C4-2B (cell line): ENCODE results near the gene MRPL45.

Experiments
- H3K27ac ChIP-seq: fragments of 450-650 bp; 2 replicates; pipeline ENCODE4 v1.5.1; 2017
- ZFX ChIP-seq: fragments of 450-650 bp; IDR thresholded peaks from 2 replicates; pipeline ENCODE4 v1.6.1; 2017
- TF ChIP-seq, protein P1 (sequence below): fragments of 450-650 bp; conservative IDR thresholded peaks from 2 replicates; pipeline ENCODE4 v1.5.1; 2017; ENCODE audit warnings: mild to moderate bottlenecking

The MRPL45 gene

DNA sequence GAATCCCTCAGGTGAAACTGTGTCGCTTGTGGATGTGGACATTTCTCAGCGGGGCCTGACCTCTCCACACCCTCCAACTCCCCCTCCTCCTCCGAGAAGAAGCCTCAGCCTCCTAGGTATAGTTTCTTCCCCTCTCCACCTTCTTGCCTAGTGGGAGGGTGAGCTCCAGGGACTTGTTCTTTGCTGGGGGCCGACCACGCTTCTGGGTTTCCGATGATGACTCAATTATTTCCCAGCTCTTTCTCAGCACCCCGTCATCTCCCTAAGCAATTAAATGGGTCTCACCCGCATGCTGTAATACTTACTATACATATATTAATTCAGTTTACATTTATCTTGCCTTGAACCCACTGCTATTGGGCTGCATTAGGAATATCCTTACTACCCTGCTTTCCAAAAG is 67.8 kb downstream of the MRPL45 start:
- H3K27ac ChIP-seq = no peak overlapping the region
- TF ChIP-seq ZFX = no peak
- TF ChIP-seq, protein P1, sequence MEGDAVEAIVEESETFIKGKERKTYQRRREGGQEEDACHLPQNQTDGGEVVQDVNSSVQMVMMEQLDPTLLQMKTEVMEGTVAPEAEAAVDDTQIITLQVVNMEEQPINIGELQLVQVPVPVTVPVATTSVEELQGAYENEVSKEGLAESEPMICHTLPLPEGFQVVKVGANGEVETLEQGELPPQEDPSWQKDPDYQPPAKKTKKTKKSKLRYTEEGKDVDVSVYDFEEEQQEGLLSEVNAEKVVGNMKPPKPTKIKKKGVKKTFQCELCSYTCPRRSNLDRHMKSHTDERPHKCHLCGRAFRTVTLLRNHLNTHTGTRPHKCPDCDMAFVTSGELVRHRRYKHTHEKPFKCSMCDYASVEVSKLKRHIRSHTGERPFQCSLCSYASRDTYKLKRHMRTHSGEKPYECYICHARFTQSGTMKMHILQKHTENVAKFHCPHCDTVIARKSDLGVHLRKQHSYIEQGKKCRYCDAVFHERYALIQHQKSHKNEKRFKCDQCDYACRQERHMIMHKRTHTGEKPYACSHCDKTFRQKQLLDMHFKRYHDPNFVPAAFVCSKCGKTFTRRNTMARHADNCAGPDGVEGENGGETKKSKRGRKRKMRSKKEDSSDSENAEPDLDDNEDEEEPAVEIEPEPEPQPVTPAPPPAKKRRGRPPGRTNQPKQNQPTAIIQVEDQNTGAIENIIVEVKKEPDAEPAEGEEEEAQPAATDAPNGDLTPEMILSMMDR = no peak

DNA sequence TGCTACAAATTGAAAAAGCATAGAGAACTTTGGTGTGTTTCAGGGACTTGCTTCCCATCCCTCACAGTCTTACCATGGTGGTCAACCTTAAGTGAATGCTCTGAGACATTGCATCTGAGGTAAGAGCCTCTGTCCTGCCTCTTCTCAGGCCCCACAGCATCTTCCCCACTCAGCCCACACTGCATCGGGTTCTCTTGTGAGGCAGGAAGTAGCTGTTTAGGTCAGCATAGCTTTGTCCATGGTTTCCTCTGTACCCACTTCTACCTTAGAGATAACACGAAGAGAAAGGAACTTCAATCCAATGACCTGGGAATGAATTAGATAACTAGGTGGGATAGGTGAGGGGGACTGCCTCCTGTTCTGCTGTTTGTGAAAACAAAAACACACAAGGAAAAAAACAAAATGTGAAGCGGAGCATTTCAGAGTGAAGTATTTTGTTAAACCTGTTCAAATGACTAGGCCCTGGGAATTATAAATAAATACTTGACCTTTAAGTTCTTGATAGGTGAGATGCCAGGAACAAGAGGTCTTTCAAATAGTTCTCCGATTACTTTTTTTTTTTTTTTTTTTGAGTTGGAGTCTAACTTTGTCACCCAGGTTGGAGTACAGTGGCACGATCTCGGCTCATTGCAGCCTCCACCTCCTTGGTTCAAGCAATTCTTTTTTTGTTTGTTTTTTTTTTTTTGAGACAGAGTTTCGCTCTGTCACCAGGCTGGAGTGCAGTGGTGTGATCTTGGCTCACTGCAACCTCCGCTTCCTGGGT is 72.3 kb downstream of the MRPL45 start:
- TF ChIP-seq ZFX = no peak
- TF ChIP-seq, protein P1 = no peak
- no peak overlapping the region for H3K27ac ChIP-seq
